Stimulated activated CD4-positive, alpha-beta T cell treated with anti-CD3 and anti-CD28 coated beads, TNF-alpha, amount 100 ng/mL, for 24 hours (primary cell): ENCODE measurements around the gene SDC3.

Experiments
- DNase-seq, 3 experiments: peaks; one replicate each; pipeline ENCODE4 v3.0.0-alpha.2; 2020; ENCODE audit warnings: low read depth in 3 of 3

Gene SDC3

DNA sequence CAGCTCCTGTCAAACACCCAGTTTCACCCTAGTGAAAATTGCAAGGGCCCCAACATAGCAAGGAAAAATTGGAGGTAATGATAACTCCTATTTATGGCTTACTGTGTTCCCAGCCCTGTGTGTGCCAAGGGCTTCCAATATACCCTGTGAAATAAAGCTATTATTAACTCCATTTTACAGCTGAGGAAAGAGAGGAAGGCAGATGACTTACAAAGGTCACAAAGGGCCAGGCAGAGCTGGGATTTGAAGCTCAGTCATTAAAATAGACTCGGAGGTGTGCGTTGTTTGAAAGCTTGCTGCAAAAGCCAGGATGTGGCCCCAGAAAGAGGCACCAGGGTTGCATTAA is 20.2 kb upstream of the SDC3 start:
- DNase-seq = no peak

DNA sequence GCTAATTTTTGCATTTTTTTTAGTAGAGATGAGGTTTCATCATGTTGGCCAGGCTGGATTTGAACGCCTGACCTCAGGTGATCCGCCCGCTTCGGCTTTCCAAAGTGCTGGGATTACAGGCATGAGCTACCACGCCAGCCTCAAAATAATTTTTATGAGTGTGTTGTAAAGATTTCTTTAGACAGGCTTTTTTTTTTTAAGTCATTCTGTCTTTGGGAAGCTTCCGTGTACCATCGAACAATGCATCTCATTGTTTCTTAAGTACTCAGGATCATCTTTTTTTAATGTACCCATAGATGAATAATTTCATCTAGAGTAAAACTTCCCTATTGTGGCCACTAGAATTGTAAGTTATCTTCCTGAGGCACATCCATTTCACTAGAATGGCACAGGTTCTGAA is 19.6 kb upstream of the SDC3 start:
- no peak for DNase-seq

DNA sequence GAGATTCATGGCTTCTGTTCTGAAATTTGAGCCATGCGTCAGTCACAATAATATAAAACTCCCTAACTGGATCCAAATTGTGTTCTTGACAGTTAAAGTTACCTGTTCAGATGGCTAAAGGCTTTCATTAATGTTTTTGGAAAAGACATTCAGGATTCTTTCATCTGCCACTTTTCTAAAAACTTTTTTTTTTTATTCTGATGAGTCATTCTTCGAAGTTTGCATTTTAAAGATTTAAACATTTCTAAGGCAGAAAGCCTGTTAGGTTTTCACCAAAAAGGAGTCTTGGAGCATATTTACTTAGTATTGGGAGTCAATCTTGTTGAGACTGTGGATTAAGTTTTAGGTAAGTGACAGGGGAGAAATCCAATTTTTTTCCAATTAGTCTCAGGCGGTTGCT is 18.9 kb upstream of the SDC3 start:
- DNase-seq = no peak

DNA sequence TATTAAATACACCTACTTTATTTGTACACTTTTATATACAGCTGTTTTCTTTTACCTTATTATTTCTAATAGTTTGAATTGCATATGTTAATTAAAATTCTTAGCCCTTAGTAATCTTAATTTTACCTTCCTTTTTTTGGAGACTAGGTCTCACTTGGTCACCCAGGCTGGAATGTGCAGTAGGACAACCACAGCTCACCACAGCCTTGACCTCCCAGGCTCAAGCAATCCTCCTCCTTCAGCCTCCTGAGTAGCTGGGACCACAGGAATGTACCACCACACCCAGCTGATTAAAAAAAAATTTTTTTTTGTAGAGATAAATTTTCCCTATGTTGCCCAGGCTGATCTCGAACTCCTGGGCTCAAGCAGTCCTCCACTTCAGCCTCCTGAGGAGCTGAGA is 15.0 kb upstream of the SDC3 start:
- no peak for DNase-seq

DNA sequence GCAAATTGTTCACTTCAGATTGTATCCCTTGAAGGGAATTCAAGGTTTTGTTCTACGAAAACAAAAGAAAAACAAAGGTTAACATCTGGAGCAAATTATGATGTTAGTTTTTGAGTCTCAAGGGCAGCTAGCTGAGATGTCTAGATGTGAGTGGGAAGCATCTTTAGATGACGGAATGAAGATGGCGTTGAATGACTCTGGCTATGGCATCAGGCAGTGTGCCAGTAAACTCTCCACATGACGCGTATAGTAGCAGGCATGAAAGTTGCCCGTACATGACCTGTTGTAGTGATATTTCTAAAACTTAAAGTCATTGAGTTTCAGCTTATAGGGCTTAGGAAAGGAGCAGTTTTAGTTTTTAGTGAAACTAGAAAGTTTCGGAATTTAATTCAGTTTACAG is 12.3 kb upstream of the SDC3 start:
- DNase-seq = no peak

DNA sequence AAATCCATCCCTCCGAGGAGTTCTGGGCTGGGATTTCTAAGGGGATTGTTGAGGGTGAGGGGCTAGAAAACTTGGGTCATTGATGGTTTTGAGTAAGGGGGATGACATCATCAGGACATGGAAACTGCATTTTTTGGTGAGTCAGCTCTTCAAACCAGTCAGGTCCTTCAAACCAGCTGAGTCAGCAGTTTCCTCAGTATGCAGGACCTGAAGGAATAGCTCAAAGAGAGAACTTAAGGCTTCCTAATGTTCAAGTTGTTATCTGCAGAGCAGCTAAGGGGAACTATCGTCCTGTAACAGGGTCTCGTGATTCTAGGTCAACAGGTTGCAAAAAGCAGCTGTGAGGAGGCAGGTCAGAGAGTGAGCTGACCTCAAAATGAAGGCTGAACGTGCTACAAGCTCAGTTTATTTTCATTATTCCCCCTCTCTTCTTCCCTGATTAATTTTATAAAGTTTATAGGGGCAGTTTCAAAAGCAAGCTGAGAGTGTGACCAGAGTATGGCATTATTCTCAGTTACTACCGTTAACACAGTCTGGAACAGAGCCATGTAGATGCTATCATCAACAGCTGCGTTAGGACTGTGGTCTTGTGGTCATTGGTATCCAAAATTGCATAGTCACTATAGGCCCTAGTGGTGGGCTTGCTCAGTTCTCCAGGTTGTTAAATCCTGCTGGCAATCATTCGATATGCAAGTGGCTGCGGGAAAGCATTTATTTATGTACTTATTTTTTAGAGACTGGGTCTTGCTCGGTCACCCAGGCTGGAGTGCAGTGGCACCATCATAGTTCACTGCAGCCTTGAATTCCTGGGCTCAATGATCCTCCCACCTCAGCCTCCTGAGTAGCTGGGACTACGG is 10.7 kb upstream of the SDC3 start:
- DNase-seq = no peak

DNA sequence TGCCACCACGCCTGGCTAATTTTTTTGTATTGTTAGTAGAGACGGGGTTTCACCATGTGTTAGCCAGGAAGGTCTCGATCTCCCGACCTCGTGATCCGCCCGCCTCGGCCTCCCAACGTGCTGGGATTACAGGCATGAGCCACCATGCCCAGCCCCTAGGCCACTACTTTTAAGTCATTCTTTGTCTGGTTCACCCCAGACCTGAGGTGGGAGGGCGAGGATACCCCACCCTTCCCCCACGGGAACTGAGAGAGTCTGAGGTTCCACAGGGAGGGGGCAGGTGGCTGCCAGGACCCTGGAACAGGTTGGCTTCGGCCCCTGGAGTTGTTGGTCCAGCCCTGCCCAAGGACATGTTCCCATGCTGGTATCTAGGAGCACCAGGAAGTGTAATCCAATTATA is 7.7 kb upstream of the SDC3 start:
- no peak for DNase-seq

DNA sequence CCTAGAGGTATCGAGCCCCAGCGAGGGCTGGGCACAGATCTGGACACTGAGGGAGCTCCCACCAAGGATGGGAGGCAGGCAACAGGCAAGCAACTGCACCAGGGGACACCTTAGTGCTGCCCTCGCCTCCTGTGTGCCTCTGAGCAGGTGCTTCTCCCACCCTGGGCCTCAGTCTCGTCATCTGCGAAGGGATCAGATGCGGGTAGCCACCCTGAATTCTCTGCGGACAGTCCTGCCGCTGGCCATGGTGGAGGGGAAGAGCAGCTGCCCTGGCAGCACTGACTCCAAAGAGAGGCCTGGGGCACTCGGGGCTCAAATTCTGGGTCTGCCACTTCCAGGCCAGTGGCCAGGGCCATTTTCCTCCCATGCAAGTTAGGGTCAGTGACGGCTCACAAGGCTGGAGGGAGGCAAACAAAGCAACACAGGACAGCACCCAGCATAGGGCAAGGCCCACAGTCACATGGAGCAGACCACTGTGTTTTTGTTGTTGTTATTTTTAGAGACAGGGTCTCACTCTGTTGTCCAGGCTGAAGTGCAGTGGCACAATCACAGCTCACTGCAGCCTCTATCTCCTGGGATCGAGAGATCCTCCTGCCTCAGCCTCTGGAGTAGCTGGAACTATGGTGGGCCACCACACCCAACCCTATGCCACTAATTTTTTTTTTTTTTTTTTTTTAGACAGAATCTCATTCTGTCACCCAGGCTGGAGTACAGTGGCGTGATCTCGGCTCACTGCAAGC is 7.1 kb upstream of the SDC3 start:
- no peak for DNase-seq

DNA sequence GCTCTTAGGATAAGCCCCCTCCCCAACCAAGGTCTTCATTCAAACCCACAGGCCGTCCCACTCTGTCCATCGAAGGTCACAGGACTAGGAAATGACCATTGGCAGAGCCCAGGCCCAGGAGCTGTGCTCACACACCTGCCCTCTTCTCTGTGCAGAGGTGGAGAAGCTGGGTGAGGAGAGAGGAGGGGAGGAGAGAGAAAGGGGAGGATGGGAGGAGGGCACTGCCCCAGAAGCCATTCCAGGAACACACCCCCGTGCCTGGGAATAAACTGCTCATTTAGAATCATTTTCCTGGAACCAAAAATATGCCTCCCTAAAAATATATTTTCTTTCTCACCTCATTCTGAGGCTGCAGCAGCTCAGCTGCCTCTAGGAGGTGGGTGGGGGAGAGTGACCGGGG is 6.4 kb upstream of the SDC3 start:
- no peak for DNase-seq

DNA sequence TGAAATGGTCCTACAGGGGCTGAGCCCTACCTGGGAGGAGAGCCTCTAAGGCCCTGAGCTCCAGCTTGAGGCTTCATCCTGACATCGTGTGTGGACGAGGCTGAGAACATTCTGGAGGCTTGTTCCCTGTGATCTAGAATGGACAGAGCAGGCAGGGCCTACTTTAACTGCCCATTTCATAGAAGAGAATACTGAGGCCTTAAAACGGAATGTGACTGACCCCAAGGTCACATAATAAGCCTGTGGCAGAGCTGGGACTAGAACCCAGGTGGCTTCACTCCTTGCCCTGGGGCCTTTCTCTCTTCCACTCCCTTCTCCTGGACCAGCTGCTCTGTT is 6.0 kb upstream of the SDC3 start:
- DNase-seq = no peak

DNA sequence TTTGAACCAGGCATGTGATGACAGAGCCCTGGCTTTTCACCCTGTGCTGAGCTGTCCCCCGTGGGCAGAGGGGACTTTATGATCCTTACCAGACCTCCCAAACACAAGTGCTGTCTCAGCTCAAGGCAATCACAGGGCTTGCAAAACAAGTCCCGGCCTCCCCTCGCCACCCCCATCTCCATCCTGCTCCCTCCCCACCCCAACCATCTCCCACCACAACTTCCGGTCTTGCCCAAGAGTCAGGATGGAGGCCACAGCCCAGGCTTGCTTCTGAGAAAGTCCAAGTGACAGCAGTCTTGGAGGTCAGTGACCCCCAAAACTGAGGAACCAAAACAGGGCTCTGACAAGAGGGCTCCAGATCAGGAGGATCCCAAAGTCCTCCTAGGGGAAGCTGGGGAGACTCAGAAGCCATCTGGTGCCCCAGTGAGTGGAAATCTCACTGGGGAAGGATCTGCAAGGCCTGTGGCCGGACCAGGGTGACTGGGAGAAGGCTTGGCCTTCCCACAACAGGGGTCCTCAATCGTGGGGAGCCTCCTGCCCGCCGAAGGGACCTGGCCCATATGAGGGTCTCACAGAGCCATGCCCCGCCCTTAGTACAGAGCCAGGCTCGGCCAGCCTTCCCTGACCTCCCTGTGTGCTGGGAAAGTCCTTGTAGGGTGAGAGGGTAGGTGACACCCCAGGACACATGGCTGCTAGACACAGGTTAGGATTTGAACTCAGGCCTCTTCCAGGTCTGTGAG is 4.5 kb upstream of the SDC3 start:
- DNase-seq = no peak

DNA sequence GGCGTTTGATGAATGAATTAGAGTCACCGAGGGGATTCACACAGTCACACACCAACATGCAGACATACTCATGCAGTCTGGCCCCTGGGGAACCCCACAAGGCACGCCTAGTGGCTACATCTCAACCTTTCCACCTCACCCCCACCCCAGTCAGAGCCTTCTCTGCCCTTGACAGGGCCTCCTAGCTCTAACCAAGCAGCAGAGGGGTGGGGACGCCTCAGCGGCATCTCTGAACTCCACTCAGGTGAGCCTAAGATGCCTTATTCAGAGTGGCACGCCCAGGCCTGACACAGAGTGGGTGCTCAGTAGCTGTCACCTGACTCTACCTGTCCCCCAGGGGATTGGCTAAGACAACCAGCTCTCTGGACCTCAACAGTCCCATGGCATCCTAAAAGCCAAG is 3.7 kb upstream of the SDC3 start:
- DNase-seq = no peak

DNA sequence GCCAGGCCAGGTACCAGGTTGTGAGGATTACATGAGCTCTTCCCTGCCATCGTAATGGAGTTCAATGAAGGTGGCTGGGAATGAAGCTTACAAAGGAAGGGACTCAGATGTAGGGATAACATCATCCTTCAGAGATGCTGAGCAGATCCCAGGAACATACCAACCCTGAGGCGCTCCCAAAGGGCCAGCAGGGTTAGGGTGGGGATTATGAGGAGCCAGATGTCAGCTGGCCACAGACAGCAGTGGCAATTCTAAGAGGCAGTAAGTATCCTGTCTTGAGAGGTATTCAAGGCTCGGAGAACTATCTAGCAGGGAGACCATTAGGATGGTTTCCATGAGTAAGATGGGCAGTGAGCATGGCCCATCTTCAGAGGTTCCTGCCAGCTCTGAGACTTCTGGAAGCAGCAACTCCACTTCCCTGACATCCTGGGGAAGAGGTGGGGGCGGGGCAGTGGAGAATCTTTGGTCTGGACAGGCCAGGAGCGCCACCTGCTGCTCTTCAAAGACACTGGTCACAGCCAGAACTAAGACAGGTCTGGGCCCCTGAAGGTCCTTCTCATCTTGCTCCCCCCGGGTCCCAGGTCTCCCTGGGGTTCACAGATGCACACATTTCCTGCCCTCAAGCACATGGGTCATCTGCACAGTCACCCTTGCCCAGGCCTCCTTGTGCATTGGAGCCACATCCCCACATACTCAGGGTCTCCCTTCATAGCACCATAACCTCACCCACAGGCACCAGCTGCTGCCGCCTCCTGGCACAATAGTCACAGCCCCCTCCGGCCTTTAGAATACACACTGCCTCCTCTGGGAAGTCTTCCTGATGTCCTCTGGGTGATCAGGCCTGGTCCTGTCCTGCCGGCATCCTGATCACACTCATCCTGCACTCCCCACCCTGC is 2.7 kb upstream of the SDC3 start:
- peak; percentile 17 to 60 (median 22) for DNase-seq

DNA sequence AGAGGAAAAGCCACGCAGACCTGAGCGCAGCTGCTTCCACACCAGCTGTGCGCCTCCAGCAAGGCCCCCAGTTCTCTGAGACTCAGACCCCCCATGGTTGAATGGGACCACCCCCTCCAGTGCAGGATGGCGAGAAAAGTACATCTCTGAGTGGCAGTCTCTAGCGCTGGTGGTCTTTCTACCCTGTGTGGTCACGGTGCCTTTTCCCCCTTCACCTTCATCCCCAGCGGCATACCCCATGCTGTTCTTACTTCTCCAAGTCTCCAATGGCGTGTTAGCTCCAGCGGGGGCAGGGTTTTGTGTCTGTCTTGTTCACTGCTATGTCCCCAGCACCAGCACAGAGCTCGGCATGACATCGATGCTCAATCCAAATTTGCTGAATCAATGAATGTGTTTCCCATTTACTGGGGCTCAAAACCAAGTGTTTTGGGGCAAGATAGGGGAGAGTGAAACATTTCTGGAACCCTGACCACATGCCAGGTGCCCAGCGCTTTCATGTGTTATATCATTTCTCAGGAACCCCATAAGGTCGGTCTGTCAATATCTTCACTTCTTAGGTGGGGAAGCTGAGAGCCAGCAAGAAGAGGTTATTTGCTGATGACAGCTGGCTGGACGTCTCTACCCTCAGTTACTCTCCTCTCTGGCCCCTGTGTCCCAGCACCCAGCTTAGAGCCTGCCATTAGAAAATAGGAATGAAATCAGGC is 959 bp upstream of the SDC3 start:
- no peak for DNase-seq

DNA sequence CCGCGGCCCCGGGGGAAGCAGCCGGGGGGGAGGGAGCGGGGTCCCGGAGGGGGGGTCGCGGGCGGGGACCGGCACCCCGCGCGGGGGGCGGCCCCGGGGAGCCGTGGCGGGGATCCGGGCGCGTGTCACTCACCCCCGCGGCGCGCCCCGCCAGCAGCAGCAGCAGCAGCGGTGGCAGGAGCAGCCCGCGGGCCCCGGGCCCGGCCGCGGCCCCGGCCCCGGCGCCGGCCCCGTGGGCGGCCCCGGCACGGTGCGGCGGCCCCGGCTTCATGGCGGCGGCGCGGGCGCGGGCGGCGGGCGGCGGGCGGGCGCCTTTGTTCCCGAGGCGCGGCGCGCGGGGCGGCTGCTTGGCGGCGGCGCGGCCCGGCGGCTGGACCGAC is 252 bp downstream of the SDC3 start:
- DNase-seq = no peak

DNA sequence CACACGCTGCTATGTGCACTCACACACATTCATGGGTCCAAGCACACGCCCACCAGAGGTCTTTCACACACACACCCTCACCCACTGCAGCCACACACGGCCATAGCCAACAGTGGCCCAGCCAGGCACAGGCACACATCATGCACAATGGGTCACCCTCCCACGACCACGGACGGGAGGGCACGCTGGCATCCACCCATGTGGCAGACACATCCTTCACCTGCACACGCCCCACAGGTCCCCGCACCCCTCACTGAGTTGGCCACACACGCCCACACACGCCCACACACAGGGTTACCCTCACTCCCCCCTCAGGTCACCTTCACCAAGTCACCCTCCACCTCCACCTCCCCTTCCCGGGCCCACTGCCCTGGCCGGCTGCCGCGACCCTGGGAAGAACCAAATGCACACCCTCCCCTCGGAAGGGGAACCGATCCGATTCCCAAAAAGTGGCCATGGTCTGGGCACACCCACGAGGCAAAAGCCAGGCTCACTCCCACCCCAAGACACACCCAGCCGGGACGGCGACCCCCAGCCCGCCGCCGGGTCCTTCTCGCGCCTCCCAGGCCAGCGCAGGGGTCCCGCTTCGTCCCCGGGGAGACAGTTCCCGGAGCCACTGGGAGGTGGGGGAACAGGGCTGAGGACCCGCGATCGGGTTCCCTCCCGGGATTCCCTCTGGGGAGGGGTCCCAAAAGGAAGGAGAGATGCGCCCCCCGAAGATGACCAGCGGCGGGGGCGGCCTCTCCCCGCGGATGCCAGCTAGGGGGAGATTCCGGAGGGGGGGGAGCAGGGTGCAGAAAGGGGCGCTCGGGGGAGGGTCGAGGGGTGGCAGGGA is 860 bp downstream of the SDC3 start:
- DNase-seq = no peak

DNA sequence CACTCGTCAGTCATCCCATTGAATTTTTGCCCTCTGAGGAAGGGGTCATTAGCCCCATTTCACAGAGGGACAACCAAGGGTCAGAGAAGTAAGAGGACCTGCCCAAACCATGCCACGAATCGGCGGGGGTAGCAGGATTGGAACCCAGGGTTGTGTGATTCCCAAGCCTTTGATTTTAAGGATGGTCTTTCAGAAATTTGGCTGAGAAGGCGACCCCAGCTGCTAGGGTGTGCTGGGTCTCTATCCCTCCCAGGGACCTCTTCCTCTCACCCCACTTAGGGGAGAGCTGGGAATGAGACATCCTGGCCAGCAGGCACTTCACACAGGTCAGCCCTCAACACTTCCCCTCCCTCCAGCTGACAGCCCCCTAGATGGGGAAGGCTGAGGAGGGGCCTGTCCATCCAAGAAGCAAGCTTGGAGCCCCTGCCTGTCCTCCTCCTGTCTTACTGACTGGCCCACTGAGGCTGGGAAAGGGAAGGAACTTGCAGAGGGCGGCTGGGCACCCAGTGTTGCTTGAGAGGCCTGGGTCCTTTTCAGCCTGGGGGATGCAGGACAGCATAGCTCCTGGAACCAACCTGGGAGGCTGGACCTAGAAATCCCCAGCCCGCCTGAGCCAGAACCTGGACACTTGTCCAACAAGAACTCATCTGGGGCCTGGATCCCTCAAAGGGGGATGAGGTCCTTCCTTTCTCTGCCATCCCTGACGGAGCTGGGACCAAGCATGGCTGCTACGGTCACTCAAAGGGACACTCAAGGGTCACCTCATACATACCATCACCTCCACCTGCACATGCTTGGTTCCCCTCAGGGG is 1.7 kb downstream of the SDC3 start:
- no peak for DNase-seq

DNA sequence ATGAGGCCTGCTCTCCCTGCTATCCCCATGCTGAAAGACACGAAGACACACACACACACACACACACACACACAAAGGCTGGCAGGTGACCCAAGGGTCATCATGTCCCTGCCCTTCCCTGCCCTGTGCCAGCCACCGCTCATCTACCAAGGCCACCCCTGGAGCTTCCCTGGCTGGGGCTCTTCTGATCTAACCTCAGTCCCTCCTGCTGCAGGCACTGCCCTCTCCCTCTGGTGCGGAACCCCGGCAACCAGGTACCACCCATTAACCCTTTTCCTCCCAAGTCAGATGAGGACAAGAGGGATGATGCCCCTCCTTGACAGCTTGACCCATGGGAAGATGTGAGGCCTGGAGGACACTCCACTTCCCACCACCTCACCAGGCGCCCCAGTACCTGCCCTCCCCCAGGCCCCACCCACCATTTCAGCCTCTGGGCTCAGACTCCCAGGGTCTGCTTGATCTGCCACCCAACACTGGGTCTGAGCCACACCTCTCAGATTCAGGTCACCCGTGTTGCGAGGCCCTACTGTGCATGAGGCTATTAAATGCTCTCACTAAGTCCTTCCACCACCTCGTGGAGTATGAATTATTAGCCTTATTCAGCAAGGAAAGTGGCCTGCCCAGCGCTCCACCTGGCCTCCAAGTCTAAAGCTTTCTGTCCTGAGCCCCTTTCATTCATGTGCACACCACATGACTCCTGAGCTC is 2.5 kb downstream of the SDC3 start:
- no peak for DNase-seq

DNA sequence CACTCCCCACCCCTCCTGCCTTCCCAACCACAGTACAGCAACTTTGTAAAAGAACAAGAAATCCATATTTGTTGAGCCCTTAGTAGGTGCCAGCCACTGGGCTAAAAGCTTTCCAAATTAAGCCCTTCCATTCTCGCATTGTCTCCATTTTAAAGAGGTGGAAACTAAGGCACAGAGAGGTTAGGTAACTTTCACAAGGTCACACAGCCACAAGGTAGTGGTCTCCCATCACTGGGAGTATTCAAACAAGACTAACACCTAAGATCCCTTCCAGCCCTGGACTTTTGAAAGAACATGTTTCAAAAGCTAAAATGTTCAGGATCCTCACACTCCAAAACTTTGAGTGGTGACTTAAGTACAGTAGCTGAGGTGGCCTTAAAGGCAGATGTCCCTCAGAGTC is 3.2 kb downstream of the SDC3 start:
- DNase-seq = no peak
